Inflammatory macrophage (primary cell): ENCODE measurements around the gene RBMS1.
A peak's percentile ranks its signal among the peaks of the same experiment; 100 is the strongest.
"Not testable (repeated sequence)": the region's sequence is repeated elsewhere in the genome, so short reads cannot be mapped to it uniquely, and the experiment has no call there.

ENCODE experiments used
- DNase-seq, 2 donors: peaks; one replicate each; pipeline ENCODE4 v3.0.0-alpha.2; 2020 to 2022

Gene RBMS1

DNA sequence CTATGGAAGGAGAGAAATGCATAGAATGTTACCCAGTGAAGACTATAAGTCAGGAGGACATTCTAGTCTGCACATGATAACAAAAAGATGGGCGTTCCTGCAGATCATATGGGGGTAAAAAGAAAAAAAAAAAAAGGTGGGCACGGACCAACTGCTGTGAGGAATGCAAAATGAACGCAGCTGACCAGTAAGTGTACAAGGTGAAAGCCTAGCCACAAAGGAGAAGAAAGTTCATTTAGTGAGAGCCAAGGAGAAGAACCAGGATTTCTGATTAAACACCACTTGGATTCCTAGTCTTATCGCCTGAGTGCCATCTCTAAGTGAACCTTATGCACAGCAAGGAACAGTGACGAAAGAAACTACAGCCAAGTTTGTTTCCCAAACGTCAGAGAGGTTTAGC lies 26.5 kb downstream of the RBMS1 start:
- DNase-seq = no peak

DNA sequence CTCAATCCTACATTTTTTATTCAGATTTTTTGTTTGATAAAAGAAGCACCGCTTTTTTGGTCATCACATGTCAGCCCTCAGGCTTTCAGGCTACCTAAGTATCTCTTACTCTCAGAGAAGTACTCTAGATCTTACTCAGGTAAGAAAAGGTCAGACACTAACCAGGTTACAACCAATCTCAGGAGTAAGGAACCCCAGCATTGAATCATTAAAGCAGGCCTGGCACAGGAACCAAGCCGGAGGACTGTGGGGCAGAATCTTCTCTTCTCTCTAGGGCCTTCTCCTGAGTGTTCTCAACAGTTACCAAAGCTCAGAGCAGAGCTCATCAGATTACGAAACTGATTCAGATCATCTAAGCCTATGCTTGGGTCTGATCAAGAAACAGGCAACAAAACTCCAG lies 28.2 kb downstream of the RBMS1 start:
- no peak for DNase-seq

DNA sequence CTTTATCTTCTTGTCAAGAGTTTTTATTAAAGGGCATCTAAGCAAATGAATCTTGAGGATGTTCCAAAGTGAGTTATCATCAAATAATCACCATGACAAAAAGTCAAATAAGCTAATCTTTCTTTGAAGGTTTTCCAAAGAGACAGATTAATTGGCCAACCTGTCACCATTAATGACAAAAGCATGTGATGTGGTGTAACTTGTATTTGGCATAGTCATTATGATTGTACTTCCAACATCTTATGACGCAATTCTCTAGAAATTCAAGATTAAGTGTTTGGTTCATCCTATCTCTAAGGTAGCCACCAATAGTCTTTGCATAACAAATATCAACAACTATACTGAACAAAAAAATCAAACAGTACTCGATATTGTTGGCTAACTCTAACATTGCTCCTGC lies 28.6 kb downstream of the RBMS1 start:
- DNase-seq = peak in 1 of 2 donors; percentile 20

DNA sequence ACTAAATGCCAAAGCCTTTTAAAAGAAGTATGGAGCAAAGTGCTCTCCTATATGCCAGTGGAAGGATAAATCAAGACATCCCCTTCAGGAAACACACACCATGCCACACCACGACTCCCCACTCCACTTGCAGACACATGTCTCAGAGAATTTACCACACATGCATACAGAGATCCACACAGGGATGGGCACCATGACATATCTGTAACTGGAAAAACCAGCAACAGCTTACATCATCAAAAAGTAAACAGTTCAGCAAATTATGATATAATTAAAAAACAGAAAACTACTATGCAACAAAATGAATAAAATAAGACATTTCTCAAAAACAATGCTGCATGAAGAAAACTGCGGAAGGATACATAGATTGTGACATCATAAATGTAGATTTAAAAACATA lies 29.6 kb downstream of the RBMS1 start:
- DNase-seq = no peak

DNA sequence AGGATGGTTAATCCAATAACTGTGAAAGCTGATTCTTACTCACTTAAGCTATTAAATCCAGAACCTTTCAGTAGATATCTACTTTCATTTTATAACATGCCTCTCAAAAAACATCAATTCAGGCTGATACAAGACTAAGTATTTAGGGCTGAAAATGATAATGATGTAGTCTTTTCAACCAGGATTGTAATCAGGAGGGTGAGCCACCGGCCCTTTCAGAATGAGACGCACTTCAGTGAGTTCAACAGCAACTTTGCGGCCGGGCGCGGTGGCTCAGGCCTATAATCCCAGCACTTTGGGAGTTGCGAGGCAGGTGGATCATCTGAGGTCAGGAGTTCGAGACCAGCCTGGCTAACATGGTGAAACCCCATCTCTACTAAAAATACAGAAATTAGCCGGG lies 30.4 kb downstream of the RBMS1 start:
- no peak for DNase-seq

DNA sequence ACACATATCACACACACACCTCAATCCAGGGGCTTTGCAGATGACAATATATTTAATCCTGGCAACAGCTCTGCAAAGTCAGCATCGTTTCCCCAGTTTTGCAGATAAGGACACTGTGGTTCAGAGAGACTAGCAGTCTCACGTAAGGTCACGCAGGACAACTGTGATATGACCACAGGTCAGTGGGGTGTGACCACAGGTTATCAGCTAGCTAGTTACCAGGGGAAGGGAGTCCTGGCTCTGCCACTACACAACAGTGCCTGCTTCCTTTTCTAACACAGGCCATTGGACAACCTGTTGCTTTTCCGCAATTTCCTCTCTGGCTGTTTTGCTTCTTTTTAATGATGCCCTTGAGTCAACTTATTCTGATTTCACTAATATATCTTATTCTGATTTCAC lies 33.3 kb downstream of the RBMS1 start:
- DNase-seq = no peak

DNA sequence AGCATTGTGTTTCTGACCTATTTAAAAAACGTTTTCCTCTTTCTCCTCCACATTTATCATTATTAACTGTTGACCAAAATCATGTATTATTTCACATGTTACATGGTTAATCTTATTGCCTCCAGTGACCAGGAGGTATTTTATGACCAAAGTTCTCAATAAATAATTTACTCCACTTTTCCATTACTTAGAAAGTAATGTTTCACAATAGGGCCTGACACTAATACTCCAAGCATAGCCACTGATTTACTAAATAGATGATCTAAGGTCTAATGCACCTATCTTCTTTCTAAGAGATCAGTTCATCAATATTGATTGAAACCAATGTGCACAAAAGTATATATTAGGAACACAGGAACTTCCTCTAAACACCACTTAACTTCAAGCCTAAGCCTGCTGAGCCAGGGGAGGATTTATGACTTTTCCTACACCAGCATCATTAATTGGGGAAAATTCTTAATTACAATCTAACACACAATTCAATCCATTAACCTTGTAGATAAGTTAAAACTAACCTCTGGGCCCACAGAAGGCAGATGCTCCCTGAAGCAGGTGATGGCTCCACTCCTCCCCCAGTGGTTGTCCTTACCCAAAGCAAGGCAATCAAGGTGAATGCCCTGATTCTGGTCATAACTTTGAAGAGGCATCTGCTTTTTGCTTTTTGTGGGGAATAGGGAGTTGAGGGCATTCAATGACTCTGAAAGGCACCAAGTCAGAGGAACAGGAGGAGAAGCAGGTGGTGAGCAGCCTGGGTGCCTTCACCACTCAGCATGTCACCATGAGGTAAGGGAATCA lies 33.9 kb downstream of the RBMS1 start:
- no peak for DNase-seq

DNA sequence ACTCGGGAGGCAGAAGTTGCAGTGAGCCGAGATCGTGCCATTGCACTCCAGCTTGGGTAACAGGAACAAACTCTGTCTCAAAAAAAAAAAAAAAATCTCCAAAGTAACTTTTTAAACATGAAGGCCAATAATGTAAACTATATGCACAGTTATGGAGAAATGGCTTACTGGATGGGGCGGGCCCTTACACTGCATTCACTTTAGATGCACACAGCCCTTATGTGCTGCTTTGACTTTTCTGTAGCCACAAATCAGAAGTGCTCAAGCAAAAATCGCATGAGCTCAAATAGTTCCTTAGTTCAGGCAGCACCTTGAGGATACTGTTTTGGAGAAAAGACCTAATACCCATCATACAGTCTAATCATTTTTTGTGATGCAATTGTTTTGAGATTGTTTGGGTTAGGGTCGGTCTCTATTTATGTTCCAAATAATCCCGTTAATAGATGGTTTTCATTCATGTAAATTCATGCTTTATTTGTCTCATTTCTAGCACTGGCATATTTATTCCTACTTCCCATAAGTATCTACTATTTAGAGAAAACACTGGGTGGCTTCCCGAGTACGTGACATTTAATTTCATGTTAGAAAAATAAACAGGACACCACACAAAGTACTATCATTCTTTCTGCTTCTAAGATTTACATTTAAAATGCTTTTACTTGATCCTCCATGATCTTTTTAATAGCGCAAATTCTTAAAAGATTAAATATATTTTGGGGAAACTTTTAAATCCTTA lies 34.7 kb downstream of the RBMS1 start:
- DNase-seq = no peak

DNA sequence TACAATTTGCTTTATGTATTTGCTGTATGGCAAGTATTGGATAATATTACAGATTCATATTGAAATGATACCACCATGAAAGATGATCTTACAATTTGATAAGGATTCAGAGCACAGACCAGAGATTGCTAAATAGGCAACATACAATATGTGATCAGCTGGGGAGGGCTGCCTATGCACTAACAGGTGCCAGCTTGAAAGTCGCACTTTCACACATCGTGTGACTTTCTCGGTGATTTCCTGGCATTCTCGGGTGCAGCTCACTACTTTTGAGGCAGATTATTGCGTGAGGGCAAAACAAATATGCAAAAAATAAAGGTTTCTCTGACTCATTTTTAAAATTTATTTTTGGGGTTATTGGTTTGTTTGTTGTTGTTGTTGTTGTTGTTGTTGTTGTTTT lies 36.0 kb downstream of the RBMS1 start:
- DNase-seq = no peak

DNA sequence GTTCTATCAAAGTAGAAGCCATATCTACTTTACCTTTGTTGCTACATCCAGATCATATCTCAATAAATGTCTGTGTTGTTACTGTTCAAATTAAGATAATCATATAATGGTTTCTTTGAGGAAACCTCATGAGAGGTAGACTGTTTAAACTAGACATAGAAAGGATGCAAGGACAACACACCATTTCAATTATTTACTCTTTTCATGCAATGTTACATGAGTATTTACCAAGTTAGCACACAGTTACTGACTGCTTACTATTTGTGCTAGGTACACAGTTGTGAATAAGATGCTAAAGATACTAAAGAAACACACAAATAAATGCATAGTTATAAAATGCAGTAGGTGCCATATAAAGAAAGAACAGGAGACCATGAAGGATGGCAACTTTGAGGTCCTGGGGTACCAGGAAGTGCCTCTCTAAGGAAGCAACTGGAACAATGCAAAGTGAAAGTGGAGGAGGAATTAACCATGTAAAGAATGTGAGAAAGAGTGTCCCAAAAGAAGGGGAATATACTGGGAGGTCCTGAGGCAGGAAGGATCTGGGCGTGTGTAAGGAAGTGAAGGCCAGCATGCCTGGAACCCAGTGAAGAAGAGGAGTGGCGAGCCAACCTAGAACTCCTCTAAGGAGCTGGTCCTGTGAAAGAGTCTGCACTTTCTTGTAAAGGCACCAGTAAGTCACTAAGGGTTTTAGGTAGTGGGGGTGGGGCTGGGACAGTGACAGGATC lies 39.4 kb downstream of the RBMS1 start:
- DNase-seq = no peak

DNA sequence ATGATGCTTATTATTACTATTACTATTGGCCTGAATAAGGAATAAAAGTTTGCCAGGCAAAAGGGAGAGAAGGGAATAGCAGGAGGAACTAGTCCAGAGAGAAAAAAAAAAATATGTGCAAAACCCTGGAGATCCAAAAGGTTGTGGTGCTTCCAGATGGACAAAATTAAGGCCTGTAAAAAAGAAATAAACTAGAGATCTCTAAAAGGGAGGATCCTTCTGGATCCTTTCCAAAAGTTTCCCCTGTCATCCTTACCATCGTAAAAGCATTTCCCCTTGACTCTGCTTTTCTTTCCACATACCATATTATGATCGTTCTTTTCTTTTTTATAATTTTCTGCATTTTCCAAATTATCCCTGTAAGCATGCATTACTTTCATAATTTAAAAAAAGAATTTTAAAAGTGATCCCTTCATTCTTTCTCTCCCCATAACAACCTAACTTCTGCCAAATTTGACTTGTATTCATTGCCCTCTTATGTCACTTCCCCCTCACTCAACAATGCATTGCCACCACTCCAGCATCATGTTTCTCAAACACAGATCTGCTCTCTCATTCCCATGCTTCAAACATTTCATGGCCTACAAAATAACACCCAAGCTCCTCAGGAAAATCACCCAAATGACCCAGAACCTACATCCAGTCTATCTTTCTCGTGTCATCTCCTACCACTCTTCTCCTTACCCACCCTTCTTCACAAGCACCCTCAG lies 40.3 kb downstream of the RBMS1 start:
- no peak for DNase-seq

DNA sequence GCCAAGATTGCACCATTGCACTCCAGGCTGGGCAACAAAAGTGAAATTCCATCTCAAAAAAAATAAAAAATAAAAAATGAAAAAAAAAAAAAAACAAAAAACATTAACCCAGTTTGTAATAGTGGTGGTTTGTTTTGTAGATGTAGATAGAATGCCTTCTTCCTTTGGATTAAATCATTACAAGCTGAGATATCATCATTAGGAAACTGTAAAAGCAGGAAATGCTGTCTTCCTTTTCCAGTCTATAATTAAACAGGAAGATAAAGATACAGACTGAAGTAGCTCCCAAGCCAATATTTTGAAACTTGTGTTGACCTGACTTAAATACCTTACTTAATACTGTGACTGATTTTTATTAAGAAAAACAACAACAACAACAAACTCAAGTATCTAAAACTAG lies 43.1 kb downstream of the RBMS1 start:
- DNase-seq = no peak

DNA sequence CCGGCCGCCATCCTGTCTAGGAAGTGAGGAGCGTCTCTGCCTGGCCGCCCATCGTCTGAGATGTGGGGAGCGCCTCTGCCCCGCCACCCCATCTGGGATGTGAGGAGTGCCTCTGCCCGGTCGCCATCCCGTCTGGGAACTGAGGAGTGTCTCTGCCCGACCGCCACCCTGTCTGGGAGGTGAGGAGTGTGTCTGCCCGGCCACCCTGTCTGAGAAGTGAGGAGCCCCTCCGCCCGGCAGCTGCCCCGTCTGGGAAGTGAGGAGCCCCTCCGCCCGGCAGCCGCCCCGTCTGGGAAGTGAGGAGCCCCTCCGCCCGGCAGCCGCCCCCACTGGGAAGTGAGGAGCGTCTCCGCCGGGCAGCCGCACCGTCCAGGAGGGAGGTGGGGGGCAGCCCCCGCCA lies 44.8 kb downstream of the RBMS1 start:
- not testable (repeated sequence) for DNase-seq

DNA sequence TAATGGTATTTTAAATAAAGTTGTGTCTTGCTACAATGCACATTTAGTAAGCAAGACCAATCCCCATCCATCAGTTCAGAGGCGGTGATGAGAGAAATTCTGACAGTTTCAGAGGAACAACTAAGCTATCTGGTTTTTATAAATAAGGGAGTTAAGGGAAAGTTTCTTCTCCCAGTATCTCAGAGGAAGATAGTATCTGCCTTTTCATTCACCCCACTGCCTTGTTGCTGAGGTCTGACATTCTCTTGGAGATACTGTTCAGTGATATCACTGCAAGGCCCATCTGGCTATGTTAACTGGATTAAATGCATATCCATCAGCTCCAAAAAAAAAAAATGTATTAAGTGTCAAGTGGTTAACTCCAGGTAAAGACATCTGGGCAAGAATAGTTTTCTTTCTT lies 47.9 kb downstream of the RBMS1 start:
- no peak for DNase-seq

DNA sequence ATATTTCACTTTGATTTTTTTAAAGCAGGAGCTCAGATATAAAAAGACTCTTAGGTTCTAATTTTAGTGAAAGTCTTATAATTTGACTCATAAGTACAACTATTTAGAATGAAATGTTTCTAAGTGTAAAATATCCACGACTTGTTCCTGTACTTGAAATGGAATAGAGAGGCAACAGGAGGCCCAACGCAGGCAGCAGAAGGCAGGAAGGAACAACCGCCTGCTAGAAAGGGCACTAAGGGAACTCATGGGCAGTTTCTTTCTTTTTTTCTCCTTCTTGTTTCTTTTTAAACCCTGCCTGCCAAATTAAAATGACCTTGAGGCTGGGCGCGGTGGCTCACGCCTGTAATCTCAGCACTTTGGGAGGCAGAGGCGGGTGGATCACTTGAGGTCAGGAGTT lies 51.0 kb downstream of the RBMS1 start:
- no peak for DNase-seq

DNA sequence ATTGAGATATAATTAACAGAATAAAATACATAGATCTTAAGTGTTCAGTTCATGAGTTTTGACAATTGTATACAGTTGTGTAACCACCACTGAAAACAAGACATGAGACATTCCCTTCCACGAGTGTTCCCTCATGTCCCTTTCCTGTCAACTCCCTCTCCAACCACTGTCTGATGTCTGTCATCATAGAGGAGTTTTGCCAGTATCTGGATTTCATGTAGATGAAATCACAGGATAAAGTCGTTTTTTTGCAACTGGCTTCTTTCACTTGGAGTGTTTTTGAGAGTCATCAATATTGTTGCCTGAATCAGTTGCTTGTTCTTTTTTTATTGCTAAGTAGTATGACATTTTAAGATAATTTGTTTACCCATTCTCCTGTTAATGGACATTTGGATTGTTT lies 52.7 kb downstream of the RBMS1 start:
- DNase-seq = no peak

DNA sequence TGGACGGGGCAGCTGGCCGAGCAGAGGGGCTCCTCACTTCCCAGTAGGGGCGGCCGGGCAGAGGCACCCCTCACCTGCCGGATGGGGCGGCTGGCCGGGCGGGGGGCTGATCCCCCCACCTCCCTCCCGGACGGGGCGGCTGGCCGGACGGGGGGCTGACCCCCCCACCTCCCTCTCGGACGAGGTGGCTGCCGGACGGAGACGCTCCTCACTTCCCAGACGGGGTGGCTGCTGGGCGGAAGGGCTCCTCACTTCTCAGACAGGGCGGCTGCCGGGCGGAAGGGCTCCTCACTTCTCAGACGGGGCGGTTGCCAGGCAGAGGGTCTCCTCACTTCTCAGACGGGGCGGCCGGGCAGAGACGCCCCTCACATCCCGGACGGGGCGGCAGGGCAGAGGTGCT lies 54.6 kb downstream of the RBMS1 start:
- not testable (repeated sequence) for DNase-seq

DNA sequence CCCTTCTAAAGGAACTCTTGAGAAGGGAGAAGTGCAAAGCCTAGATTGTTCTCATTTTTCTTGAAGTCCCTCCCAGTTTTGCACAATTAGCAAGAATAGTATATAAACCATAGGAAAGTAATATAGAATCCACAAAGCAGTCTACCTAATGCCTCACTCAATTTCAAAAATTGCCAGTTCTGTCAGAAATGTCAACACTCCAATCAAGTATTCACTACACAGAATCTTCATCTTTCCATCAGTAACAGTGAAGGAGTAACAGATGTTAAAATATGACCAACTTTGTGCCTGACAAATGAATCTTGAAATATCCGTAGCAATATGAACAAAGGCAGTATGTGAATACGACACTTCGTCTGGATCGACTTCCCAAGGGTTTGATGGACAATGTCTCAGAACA lies 56.3 kb downstream of the RBMS1 start:
- DNase-seq = no peak

DNA sequence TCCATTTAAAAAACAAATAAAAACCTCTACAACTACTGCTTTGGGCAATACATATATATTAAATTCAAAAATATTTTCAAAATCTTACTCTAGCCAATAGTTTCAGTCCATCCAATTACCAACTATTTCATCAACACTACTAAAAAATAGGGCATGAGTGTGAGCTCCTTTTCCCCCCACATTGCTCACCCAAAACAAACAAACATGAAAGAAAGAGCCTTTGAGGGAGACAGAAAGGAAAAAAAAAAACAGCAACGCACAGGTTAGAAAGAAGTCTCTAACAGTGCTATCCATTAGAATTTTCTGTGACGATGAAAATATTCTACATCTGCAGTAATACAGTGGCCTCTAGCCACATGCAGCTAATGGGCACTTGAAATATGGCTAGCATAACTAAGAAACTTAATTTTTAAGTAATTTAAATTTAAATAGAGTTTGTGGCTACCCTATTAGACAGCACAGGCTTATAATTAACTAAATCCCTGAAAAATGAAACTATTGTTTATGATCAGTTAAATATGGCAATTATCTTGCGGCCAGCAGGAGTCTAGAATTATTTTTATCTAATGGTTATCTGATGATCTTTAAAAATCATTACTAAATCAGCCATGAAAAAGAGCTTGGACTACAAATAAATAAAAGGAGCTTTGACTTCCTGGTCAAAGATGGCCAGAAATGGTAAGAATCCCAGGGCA lies 59.2 kb downstream of the RBMS1 start:
- DNase-seq = no peak

DNA sequence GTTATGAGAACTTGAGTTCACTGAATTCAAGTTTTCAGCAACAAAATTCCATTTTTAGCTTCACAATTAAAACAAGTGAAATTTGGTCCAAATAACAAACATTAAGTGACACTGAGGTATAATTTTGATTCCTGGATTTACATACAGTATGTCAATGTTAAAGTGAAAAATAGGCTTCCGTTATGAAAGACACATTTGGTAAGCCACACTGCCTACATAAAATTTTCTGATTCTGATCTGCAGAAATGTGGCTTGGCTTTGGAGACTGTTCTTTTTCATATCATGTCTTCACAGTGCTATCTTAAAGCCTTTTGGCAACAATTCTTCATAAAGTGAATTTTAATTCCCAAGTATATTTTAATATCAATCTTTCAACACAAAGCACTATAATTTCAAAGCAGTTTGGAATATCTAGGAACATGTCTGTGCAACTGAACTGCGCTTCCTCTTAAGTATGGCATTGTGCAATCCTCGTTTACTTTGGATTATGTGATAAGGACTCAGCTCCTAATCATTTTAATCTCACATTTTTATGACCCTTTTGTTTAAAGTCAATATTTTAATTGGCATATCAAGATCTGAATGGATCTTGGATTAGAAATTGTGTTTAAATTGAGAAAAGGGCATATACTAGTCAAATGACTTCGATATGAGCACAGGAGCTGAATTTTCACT lies 60.0 kb downstream of the RBMS1 start:
- peak; percentile 37 to 38 for DNase-seq

DNA sequence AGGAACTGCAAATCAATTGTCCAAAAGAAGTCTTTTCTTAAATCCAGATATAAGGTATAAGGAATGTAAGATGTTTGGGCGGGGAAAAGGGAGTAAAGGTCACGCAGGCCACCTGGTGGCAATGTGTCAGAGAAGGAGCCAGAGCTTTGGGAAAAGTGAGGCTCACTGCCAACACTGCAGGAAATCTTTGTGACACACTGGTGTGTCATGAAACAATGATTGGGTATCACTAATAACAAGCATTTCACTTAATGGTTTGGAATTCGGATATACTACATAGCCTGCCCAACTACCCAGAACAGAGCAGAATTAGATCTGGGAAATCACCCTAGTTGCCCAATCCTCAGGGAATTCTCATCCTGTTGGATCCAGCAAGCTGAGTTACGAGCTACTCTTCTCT lies 61.0 kb downstream of the RBMS1 start:
- DNase-seq = no peak

DNA sequence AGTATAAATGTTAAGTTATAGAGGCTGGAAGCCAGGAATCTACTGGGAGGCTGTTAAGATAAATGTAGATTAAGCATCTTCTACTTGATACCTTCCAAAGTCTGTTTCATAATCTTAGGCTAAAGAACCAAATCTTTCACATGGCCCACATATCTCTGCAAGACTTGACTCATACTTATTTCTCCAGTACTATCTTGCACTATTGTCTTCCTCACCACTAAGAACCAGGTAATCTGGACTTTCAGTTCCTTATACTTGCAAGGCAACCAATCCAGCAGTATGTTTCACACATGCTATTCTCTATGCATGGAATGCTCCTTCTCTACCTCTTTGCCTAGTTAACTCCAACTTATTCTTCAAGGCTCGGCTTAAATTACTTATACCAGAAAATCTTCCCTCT lies 62.2 kb downstream of the RBMS1 start:
- DNase-seq = peak in 1 of 2 donors; percentile 16
